Stimulated activated memory B cell treated with anti-CD40 and anti-IgM and Interleukin-4, amounts not matched to agents 10 μg/mL and 1 μg/mL and 100 μg/mL, for 72 hours (primary cell): ENCODE data around the gene SULT4A1.

ENCODE experiments used
- ATAC-seq: fragments of 150-1000 bp; cut with Tn5 transposase; 2 replicates; pipeline ENCODE4 v1.10.0; 2021
- H3K27ac Mint-ChIP-seq: one replicate; pipeline ENCODE4 v1.8.0; 2022; ENCODE audit warnings: mild to moderate bottlenecking, mixed read lengths
- H3K27me3 Mint-ChIP-seq: one replicate; pipeline ENCODE4 v1.8.0; 2022; ENCODE audit warnings: mixed read lengths
- H3K36me3 Mint-ChIP-seq: one replicate; pipeline ENCODE4 v1.8.0; 2022; ENCODE audit warnings: mixed read lengths
- H3K4me1 Mint-ChIP-seq: one replicate; pipeline ENCODE4 v1.8.0; 2022; ENCODE audit warnings: mixed read lengths
- H3K4me3 Mint-ChIP-seq: one replicate; pipeline ENCODE4 v1.8.0; 2022; ENCODE audit warnings: mild to moderate bottlenecking, moderate library complexity, mixed read lengths
- H3K9me3 Mint-ChIP-seq: one replicate; pipeline ENCODE4 v1.8.0; 2022; ENCODE audit warnings: mixed read lengths

Gene SULT4A1

GRCh38 chr22:43833286-43834240 lies 28.8 kb downstream of the SULT4A1 start:
- Mint-ChIP-seq H3K27me3 (peaks cover 30% of the 10 kb centered on the region), H3K4me1 (no peaks in the 10 kb centered on the region), H3K36me3 (no peaks in the 10 kb centered on the region), H3K9me3 (no peaks in the 10 kb centered on the region), H3K27ac (no peak overlapping the region), H3K4me3 (no peak overlapping the region)
- ATAC-seq = no peak

GRCh38 chr22:43832393-43833265 lies 29.7 kb downstream of the SULT4A1 start:
- peaks cover 27% of the 10 kb centered on the region for H3K27me3 Mint-ChIP-seq
- no peaks in the 10 kb centered on the region for H3K36me3 Mint-ChIP-seq
- H3K27ac Mint-ChIP-seq = no peak overlapping the region
- peak; percentile 57 for ATAC-seq
- H3K9me3 Mint-ChIP-seq = no peaks in the 10 kb centered on the region
- no peak overlapping the region for H3K4me3 Mint-ChIP-seq
- no peaks in the 10 kb centered on the region for H3K4me1 Mint-ChIP-seq

GRCh38 chr22:43831561-43832392 lies 30.5 kb downstream of the SULT4A1 start:
- H3K27me3 Mint-ChIP-seq = peaks cover 27% of the 10 kb centered on the region
- no peaks in the 10 kb centered on the region for H3K4me1 Mint-ChIP-seq
- no peaks in the 10 kb centered on the region for H3K9me3 Mint-ChIP-seq
- H3K4me3 Mint-ChIP-seq = no peak overlapping the region
- H3K27ac Mint-ChIP-seq = no peak overlapping the region
- H3K36me3 Mint-ChIP-seq = no peaks in the 10 kb centered on the region
- ATAC-seq = peak; percentile 4

GRCh38 chr22:43830931-43831560 lies 31.3 kb downstream of the SULT4A1 start:
- no peaks in the 10 kb centered on the region for H3K9me3 Mint-ChIP-seq
- no peak overlapping the region for H3K4me3 Mint-ChIP-seq
- no peak overlapping the region for H3K27ac Mint-ChIP-seq
- no peaks in the 10 kb centered on the region for H3K4me1 Mint-ChIP-seq
- no peak for ATAC-seq
- H3K27me3 Mint-ChIP-seq = peaks cover 34% of the 10 kb centered on the region
- H3K36me3 Mint-ChIP-seq = no peaks in the 10 kb centered on the region

- no peak overlapping the region for H3K4me3 Mint-ChIP-seq
- H3K27ac Mint-ChIP-seq = no peak overlapping the region
- H3K36me3 Mint-ChIP-seq = no peaks in the 10 kb centered on the region
- H3K27me3 Mint-ChIP-seq = peaks cover 29% of the 10 kb centered on the region
- H3K9me3 Mint-ChIP-seq = no peaks in the 10 kb centered on the region
- no peak for ATAC-seq
- H3K4me1 Mint-ChIP-seq = no peaks in the 10 kb centered on the region
These were observed 32.1 kb downstream of the SULT4A1 start for GRCh38 chr22:43829904-43830851.

GRCh38 chr22:43828998-43829782 lies 33.1 kb downstream of the SULT4A1 start:
- H3K4me3 Mint-ChIP-seq = no peak overlapping the region
- no peaks in the 10 kb centered on the region for H3K4me1 Mint-ChIP-seq
- H3K27me3 Mint-ChIP-seq = peaks cover 34% of the 10 kb centered on the region
- H3K9me3 Mint-ChIP-seq = no peaks in the 10 kb centered on the region
- H3K36me3 Mint-ChIP-seq = no peaks in the 10 kb centered on the region
- no peak for ATAC-seq
- H3K27ac Mint-ChIP-seq = no peak overlapping the region

GRCh38 chr22:43828725-43828997 lies 33.7 kb downstream of the SULT4A1 start:
- Mint-ChIP-seq H3K4me1 (no peaks in the 10 kb centered on the region), H3K9me3 (no peaks in the 10 kb centered on the region), H3K27me3 (peaks cover 35% of the 10 kb centered on the region), H3K4me3 (no peak overlapping the region), H3K36me3 (no peaks in the 10 kb centered on the region), H3K27ac (no peak overlapping the region)
- ATAC-seq = no peak

- peaks cover 36% of the 10 kb centered on the region for H3K27me3 Mint-ChIP-seq
- no peaks in the 10 kb centered on the region for H3K4me1 Mint-ChIP-seq
- ATAC-seq = no peak
- no peak overlapping the region for H3K4me3 Mint-ChIP-seq
- no peak overlapping the region for H3K27ac Mint-ChIP-seq
- H3K36me3 Mint-ChIP-seq = no peaks in the 10 kb centered on the region
- no peaks in the 10 kb centered on the region for H3K9me3 Mint-ChIP-seq
These were observed 34.2 kb downstream of the SULT4A1 start for GRCh38 chr22:43827926-43828724.

GRCh38 chr22:43827003-43827735 lies 35.1 kb downstream of the SULT4A1 start:
- no peak for ATAC-seq
- Mint-ChIP-seq H3K36me3 (no peaks in the 10 kb centered on the region), H3K4me3 (no peak overlapping the region), H3K27me3 (peaks cover 36% of the 10 kb centered on the region), H3K27ac (no peak overlapping the region), H3K9me3 (no peaks in the 10 kb centered on the region), H3K4me1 (no peaks in the 10 kb centered on the region)

- H3K4me3 Mint-ChIP-seq = no peak overlapping the region
- no peaks in the 10 kb centered on the region for H3K9me3 Mint-ChIP-seq
- H3K36me3 Mint-ChIP-seq = no peaks in the 10 kb centered on the region
- peaks cover 44% of the 10 kb centered on the region for H3K27me3 Mint-ChIP-seq
- ATAC-seq = no peak
- no peaks in the 10 kb centered on the region for H3K4me1 Mint-ChIP-seq
- no peak overlapping the region for H3K27ac Mint-ChIP-seq
These were observed 35.9 kb downstream of the SULT4A1 start for GRCh38 chr22:43826142-43827002.

- H3K4me3 Mint-ChIP-seq = no peak overlapping the region
- ATAC-seq = no peak
- peaks cover 51% of the 10 kb centered on the region for H3K27me3 Mint-ChIP-seq
- H3K9me3 Mint-ChIP-seq = no peaks in the 10 kb centered on the region
- no peaks in the 10 kb centered on the region for H3K4me1 Mint-ChIP-seq
- no peaks in the 10 kb centered on the region for H3K36me3 Mint-ChIP-seq
- H3K27ac Mint-ChIP-seq = no peak overlapping the region
These were observed 36.7 kb downstream of the SULT4A1 start for GRCh38 chr22:43825651-43826050.
